H4 (cell line): ENCODE data around the gene HLA-DMB. TPM values are rescaled to one million over a fixed set of nuclear protein-coding genes. Genes with fewer than 3 reads are reported as not detected.

Source experiments
- DNase-seq: peaks from one replicate; pipeline ENCODE4 v3.0.0-alpha.2; 2015; ENCODE audit warnings: low spot score
- total RNA-seq: library from RNA; depleted of rRNA; stranded (reverse); fragments of >200 nt; shearing (Covaris generic); gene quantifications from 2 replicates; pipeline ENCODE4 v1.2.3, GENCODE V29; 2014

HLA-DMB gene
- total RNA-seq, 1 experiment from 2014 or later = 4.5 TPM

DNA sequence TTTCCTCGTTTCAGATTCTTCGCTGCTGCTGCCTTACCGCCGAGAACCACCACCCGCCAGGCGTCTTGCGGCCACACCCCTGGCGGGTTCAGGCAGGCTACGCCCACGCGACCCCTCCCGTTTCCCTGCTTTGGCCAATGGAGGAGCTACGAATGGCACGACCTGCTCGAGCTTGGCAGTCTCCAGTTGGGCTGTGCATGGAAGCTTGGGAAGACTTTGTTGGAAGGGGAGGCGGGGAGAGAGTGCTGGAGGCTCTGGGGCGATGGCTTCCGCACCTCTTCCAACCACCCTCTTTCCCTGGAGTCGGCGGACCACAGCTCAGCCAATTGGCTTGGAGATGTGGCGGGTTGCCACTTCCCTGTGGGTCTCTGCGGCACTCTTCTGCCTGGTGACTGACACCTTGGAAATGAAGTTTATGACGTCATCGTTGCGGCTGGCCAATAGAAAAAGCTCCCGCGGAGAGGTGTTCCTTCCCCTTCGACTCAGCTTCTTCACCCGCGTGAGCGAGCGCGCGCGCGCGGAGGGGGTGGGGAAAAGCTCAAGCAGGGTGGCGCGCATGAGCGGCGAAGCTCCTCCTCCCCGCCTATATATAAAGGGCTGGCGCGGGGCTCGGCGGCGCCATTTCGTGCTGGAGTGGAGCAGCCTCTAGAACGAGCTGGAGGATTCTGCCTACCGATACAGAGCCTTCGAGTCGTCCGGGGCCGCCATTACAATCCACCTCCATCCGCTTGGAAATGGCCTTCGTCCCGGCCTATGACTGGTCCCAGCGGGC is 30.9 kb upstream of the HLA-DMB start:
- DNase-seq = peak; percentile 99

DNA sequence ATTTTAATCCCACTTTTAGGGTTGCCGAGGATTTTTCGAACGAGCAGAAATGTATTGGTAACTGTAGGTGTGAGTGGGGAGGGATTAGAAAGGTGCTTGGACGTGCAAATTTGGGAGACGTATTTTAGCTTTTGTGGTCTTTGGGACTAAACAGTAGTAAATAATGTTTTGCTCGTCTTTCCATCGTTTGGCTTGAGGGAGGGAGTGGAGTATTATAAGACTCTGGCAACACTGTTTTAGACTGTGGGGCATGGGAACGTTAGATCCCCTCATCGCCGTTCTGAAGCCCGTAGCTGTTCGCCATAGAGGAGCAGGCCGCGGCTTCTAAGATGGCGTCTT is 30.4 kb upstream of the HLA-DMB start:
- DNase-seq = no peak

DNA sequence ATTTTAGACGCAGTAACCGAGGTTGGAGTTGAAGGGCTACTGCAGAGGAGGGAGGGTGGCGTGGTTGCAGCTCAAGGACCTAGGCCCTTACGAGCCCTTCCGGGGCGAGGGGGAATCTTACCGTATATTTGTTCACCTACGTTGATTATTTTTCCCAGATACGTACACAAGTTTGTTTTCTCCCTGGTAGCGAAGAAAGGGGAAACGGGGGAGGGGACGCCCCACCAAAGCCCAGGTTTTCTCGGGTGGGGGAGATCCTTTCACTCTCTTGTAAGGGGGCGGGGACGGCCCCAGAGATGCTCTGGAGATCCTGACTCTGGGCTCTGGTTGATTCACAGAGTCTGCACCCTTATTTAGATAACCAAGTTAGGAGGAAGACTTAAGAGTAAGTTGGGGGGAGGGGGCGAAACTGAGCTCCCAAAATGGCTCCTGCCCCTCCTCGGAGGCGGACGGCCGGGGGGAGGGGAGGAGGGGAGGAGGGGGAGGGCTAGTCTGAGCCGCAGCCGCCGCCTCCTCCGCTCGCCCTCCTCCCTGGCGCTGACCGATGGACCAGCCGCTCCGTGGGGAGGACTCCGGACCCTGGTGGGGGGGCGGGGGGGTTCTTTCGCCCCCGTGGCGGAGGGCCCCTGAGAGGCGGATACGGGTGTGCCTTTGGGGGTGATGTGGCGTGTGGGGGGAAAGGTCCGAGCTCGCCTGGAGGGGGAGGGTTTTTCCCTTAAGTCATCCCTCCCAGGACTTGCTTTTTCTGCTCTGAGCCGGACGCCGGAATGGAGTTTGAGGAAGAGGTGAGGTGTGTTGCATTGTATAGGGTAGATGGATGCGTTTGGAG is 29.8 kb upstream of the HLA-DMB start:
- peak; percentile 83 for DNase-seq

DNA sequence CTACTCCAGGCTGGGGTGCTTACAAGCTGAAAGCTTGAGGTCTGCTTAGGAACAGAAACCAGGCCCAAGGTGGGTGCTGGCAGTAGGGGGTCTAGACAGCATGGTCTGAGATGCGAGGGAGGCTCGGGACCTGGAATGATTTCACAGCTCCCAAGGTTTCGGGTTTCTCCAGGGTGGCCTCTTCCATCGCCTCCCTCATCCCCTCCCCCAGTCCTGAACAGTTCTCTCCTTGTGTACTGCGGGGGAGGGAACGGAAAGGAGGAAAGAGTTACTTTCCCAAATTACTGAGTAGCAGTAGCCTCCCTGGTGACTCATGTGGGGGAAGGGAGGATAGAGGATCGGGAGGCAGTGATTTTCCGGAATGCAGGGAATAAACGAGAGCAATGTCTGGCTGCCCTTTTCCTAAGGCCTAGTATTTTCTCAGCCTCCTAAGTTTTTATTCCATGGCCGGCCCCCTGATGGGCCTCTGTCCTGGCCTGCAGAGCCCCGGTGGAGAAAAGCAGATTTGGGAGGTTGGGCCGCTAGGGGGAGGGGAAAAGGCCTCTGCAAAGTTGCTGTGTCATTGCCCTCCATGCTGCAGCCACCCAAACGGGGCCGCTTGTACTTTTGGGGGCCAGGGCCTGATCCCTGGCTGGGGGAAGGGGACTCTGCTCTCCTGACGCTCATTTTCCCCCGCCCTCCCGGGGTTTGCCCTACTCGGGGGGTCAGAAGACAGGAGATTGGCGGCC is 29.0 kb upstream of the HLA-DMB start:
- peak; percentile 95 for DNase-seq

DNA sequence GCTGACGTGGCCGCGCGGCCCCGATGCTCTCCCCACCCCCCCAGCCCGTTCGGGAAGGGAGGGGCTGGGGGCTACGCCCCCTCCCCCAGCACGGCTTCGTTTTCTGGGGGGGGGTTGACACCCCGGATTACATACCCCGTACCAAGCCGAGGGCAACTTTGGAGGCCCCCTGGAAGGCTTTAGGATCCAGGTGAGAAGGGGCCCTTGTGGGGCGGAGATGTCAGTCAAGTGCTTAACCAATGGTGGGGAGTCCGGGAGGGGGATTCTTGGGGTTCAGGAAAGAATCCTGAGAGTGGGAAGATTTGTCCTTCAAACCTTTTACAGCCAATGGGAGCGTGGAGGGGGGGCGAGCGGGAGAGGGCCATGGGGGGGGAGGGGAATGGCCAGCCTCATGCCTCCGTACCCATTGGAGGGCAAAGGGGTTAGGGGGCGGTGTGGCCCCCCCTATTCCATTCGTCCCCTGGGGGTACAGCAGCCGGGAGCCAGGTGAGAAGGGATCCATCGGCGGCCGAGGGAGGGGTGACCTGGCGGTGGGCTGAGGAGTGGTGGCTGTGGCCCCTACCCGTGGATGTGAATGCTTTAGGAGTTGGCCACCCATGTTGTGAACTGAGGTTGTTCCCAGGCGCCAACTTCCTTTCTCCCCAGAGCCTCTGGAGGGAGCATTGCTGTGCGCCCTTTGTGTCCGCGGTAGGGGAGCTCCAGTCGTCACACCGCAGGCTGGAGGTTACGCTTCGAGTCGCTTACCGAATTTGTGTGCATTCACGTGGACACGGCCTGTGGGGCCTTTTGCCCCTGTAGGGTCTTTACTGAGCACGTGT is 28.2 kb upstream of the HLA-DMB start:
- peak; percentile 78 for DNase-seq

DNA sequence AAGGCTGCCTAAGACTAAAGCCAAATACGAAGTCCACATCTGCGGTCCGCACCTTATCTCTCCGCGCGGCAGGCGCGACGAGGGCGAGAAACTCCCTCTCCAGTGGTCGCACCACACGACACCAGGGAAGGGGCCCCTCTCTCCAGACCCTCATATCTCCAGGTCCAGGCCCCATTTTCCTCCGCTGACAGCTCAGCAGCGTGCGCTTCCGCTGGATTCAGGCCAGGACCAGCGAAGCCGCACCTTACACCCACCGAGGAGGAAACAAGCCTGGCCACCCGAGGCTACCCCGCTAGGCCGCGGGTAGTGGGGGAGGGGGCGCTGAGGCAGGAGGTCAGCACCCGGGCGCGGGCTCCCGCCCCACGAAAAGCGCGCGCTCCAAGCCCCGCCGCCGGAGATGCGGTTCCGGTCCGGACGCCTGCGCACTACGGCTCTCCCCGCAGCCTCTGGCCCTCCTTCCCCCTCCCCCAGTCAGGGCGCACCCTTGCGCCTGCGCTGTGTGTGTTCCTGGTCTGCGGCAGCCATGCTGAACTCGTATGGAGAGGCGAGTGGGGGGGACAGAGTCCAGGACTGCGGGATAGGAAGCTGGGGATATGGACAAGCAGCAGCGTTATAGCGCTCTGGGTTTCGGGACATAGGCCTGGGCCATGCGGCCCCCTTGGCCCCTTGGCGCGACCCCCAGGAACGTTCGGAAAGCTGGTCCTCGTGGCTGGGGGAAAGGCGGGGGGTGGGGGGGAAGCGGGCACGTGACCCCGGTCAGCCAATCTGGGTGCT is 27.5 kb upstream of the HLA-DMB start, which contains the start of gene BRD2:
BRD2 (plus strand) TSS at position 502 of the 774 bp plus-strand sequence. CDS start 4,305 bp downstream, outside the sequence.
- peak; percentile 97 for DNase-seq

DNA sequence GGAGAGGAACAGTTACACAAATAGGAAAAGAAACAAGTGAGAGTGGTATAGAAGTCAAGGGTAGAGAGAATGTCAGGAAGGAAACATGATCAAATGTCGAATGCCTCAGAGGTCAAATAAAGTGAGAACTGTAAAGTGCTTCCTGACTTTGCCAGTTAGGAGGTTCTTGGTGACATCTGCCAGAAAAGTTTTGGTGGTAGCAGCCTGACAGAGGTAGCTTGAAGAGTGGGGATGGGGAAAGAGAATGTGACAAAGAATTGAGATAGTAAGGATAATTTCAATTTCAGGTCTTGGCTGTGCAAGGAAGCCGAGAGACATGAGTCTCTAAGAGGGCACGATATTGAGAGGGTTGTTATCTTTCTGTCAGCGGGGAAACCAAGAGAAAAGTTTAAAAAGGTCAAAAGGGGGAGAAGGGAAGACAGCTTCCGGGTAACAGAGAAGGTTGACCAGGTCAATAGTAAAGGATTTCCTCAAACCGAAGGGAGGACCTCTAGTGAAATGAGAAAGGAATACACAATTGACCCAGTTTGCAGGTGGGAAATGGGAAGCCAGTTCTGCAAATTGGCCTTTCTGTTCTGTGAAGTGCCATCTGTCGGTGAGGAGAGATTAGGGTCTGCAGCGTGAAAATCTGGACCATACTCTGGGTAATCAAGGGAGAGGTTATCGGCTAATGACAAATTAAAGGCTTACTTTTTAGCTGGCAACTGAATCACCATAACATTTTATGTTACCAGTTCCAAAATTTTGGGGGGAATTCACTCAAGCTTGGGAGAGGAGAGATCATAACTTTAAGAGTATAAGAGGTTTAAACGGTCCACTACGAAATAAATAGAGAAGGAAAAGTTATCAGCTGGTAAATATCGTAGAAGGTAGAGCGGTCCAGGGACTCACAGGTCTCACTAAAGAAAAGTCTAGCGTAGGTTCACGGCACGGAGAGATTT is 26.6 kb upstream of the HLA-DMB start:
- DNase-seq = peak; percentile 73

DNA sequence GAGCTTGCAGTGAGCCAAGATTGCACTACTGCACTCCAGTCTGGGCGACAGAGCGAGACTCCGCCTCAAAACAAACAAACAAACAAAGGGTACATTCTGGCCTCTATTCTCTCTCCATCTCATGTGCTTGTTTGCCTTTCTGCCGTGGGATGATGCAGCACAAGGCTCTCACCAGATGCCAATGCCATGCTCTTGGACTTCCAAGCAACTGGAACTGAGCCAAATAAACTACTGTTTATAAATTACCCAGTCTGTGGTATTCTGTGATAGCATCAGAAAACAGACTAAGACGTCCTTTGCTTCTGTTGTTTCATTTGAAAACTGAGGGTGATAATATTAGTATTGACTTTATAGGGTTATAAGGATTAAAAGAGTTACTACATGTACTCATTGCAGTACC is 23.9 kb upstream of the HLA-DMB start:
- peak; percentile 61 for DNase-seq

DNA sequence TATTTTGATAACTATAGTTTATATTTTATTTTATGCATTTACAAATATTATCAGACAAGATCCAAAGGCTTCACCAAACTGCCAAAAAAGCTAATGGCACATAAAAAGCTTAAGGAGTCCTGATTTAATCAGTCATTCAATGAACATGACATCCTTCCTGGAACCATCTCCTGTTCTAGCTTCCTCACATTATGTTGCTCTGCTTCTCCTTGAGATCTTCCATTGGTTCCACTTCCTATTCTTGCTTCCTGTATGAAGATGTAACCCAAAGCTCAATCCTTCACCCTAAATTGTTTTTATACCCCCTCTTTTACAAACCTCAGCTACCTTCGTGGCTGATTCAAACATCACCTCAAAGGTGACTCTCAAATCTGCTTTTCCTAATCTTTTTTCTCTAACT is 23.0 kb upstream of the HLA-DMB start:
- no peak for DNase-seq

DNA sequence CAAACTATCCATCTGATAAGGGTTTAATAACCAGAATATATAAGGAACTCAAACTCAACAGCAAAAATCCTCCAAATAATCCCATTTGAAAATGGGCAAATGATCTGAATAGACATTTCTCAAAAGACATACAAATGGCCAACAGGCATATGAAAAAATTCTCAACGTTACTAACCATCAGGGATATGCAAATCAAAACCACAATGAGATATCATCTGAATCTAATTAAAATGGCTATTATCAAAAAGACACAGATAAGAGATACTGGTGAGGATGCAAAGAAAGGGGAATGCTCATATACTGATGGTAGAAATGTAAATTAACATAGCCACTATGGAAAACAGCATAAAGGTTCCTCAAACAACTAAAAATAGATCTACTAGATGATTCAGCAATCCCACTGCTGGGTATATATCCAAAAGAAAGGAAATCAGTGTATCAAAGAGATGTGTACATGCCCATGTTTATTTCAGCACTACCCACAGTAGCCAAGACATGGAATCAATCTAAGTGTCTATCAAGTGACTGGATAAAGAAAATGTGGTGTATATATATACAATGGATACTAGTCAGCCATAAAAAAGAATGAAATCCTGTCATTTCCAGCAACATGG is 21.5 kb upstream of the HLA-DMB start:
- no peak for DNase-seq

DNA sequence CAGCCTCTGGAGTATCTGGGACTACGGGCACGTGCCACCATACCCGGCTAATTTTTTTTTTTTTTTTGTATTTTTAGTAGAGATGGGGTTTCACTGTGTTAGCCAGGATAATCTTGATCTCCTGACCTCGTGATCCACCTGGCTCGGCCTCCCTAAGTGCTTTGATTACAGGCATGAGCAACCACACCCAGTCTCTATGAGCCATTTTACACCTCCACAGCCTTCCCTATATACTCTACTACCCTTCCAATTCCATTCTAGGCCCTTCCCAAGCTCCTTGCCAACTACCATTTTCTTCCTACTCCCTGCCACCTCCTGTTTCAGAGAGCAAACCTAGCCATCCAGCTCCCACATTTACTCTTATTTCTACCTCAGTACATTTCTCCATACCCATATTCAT is 19.7 kb upstream of the HLA-DMB start:
- no peak for DNase-seq

DNA sequence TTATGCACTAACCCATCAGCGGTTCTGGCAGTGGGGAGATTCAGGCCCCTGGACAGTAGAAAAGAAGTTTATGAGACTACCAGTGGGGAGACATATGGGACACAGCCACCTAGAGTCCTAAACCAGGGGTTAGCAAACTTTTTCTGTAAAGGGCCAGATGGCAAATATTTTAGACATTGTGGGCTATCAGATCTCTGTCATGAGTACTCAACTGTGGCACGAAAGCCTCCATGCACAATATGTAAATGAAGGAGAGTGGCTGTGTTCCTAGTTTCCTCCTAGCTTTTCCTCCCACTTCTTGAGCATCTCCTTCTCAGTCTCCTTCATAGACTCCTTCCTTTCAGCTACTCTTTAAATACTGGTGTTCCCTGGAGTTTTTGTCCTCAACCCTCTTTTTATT is 15.3 kb upstream of the HLA-DMB start:
- DNase-seq = no peak

DNA sequence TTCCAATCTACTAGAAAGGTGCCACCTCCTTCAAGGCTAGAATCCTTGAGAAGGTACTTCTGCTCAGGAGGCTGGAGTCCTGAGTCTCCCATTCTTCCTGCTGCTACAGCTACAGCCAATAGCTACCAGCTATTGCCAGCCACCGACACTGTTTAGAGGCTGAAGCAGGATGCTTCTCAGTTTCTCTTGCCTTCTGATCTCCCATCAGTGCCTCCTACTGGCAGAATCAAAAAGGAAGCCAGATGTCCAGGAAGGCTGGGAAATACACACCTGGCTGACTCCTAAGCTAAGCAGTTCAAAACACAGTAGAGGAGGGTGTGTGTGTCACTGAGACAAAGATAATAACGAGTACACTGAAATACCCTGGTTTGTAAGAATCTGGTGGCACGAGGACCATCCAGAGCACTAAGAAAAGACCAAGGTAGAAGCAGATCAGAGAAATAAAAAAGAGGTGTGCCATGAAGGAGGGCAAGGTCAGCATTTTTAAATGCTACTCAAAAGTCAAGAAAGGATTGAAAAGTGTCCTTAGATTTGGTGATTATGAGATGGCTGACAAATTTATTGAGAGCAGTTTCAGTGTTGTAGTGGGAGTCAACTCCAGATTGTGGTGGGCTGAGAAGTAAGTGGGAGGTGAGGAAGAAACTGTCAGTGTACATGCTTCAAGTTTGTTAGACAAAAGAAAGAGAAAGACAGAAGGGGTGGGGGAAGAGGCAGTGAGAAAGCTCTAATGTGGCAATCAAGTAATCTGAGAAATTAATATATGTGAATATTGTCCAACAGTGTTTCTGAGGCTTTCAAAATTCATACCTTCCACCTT is 14.4 kb upstream of the HLA-DMB start:
- peak; percentile 20 for DNase-seq

DNA sequence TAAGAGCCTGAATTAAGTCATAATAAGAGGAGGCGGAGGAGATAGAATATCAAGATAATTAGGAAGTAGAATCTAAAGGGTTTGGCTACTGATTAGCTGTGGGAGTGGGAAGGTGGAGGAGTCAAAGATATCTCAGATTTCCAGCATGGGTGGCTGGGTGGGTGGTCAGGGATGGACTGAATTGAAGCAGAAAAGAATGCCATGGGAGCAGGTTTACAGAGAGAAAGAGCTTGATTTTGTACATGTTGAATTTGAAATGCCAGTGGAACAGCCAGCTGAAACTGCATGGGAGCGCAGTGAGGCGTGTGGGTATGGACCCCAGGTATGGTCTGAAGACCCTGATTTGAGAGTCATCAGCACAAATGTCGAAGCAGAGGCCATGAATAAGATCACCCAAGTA is 13.4 kb upstream of the HLA-DMB start:
- DNase-seq = no peak

DNA sequence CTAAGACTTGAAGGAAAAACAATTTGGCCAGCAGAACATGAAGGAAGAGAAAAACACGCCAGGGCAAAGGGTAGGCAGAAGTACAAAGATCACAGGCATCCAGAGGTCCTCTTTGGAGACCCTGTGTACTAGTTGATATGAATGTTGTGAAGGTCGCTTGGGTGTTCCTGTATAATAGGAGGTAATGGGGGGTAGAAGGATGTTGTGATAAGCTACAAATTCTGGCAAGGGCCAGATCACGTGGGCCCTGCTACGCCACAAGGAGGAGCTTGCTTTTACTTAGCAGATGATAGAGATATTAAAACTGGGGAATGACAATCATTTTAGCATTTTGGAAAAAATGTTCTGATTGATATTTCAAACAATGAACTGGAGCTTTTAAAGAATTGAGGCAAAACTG is 12.9 kb upstream of the HLA-DMB start:
- DNase-seq = no peak

DNA sequence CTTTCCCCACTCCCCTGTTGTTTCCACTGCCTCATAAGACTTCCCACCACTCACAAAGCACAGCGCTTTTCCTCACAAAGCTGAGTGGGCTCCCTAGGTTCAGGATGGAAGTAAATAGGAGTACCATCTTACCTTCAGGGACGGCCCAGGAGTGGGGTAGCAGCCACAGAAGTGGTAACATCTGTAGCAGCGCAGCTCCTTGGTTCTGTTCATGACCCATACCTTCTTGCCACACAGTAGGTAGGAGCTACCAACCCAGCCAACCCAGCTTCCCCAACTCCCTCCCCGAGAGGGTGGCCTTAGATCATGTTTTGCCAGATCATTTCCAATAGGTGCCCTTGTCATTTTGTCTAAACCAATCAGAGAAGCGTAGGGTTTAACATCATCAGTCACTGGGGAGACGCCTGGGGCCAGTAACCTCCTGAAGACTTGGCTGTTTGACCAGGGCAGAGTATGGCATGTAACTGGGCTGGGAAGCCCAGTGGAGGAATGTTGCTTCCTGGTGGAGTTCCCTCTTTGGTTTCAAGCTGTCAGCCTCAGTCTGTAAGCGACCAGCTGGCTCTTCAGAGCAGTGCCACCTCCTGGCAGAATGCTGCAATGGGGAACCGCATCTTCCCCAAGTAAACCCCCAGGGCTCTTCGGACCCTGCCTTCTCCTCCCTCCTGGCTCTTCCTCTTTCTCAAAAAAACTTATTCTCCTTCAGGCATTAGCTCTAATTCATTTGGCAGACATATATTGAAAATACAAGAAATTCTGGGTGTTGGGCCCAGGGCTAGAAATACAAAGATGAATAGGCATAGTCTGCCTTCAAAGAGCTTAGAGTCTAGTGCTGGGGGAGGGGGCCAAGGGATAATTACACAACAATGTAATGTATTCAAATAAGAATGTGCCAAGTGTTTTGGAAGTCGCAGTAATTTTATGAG is 12.2 kb upstream of the HLA-DMB start, which contains the start of gene HLA-DMA:
HLA-DMA (minus strand) TSS at position 281 of the 923 bp plus-strand sequence; CDS start at position 220, 61 bp downstream.
- peak; percentile 81 for DNase-seq

DNA sequence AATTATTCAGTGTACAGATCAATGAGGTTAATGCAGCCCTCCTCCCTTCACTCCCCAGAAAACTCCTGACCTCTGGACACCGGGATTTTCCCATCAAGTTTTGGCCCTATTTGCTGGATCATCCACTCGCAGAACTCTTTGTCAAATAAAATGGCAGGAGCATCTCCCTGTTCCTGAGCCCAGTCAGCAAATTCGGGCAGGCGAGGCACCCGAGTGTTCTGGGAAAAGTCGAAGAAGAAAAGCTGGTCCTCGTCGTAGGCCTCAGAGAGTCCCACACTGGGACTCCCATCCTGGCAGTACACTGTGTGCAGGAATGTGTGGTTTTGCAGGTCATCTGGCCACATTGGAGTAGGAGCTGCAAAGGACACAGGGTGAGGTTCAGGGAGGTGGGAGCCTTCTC is 9.6 kb upstream of the HLA-DMB start:
- DNase-seq = no peak
